GM21825 (cell line): Measurements from ENCODE around the gene OR5D16.
"Not testable (repeated sequence)": the region's sequence is repeated elsewhere in the genome, so short reads cannot be mapped to it uniquely, and the experiment has no call there.

Experiments
- ATAC-seq: cut with Tn5 transposase; IDR thresholded peaks from one replicate; pipeline ENCODE4 v1.9.1; 2021; ENCODE audit warnings: mild to moderate bottlenecking, moderate library complexity; ENCODE audit not compliant: unreplicated experiment

The OR5D16 gene

GRCh38 chr11:55838452-55838851 is at the start of gene OR5D16:
Gene OR5D16, plus strand, starts transcription at chr11:55838752. Its CDS starts 0 bp downstream, at chr11:55838752.
- ATAC-seq: no peak

DNA sequence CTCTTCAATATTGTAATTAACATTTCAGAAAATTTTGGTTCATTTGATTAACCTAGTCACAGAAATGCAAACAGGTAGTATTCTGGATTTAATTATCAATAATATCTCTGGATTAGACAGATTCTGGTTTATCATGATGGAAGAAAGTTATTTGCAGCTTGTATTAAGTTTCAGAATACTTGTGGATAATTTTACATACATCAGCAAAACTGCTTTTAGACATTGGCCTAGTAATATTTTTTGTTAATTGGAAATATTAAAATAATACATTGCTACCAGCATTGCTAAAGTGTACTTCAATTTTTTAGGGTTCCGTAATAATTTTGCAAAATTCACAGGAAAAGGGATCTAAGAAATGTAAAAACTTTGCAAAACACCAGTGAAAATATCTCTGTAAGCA is 46.9 kb upstream of the OR5D16 start:
- ATAC-seq: no peak

DNA sequence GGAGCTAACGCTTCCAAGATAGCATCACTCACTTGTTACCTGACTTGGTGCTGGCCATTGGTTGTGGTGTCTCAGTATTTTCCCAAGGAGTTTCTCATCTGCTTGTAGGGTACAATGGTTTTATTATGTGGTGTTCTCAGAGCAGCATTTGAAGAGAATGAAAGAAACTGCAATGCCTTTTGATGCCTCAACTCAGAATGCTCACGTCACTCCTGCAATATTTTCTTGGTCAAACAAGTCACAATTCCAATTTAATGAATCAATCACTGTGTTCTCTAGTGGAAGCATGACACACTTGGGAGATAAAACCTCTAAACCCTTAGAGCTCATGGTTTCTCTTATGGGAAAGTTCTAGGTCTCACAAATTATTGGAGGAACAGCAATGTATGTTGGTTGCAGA is 45.2 kb upstream of the OR5D16 start:
- ATAC-seq: no peak

DNA sequence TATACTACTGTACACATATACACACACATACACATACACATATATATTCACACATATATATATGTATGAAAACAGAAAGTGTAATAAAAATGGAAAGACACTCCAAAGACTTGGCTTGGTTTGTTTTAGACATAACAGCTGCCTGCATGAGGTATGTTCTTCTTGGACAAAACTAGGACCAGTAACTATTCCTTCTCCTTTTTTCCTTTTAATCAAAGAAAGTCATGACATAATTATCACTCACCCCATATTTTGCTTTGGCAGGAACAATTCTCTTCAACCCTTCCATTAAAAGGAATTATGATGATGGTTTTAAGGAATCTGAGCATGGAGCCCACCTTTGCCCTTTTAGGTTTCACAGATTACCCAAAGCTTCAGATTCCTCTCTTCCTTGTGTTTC is 43.3 kb upstream of the OR5D16 start, which contains the start of gene OR5D14:
OR5D14 (plus strand) TSS at position 301 of the 400 bp plus-strand sequence; CDS start at position 301, 0 bp downstream.
- ATAC-seq: no peak

- no peak for ATAC-seq
Measured at GRCh38 chr11:55806248-55806647, 32.3 kb upstream of the OR5D16 start.

GRCh38 chr11:55811067-55811466 is 27.5 kb upstream of the OR5D16 start, which contains the start of gene OR5L1:
Gene OR5L1, plus strand, starts transcription at chr11:55811367. Its CDS starts 100 bp downstream, at chr11:55811467.
- ATAC-seq: no peak

- ATAC-seq: no peak
Measured at GRCh38 chr11:55819330-55819729, 19.2 kb upstream of the OR5D16 start, which contains the start of gene OR5D18. Gene OR5D18, plus strand, starts transcription at chr11:55819630. Its CDS starts 0 bp downstream, at chr11:55819630.

DNA sequence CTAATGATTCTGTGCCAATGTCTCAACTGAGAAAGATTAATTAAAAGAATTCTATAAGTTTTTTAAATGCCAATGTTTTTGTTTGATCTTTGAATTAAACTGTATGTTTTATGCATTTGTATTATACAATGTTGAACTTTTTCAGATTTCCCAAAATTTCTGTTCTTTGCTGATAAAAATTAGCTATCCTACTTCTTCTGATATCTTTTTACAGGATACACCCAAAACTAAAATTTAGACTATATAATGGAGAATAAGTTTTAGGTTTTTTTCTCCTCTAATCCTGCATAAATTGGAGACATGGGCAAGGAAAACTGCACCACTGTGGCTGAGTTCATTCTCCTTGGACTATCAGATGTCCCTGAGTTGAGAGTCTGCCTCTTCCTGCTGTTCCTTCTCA is 11.6 kb upstream of the OR5D16 start, which contains the start of gene OR5L2:
OR5L2 (plus strand) TSS at position 301 of the 400 bp plus-strand sequence; CDS start at position 301, 0 bp downstream.
- ATAC-seq: no peak

- no peak for ATAC-seq
Measured at GRCh38 chr11:55847453-55847852, 8.9 kb downstream of the OR5D16 start.

GRCh38 chr11:55849037-55849436 is 10.5 kb downstream of the OR5D16 start:
- no peak for ATAC-seq

GRCh38 chr11:55852141-55852540 is 13.6 kb downstream of the OR5D16 start:
- ATAC-seq: no peak

DNA sequence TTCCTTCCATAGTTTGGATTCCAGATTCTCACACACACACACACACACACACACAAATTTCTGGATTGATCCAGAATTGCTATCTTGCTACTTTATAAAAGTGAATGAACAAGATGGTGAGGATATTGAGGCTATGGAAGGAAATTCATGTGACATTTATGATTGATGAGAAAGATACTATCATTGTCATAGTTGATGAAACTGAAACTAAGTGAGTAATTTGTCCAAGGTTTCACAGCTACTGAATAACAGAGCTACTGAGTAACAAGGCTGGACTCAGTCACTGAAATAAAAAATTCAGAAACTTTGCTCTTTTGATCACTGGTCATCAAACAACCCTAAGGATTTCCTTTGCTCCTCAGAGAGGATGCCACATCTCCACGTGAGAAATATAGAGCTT is 16.2 kb downstream of the OR5D16 start:
- no peak for ATAC-seq

DNA sequence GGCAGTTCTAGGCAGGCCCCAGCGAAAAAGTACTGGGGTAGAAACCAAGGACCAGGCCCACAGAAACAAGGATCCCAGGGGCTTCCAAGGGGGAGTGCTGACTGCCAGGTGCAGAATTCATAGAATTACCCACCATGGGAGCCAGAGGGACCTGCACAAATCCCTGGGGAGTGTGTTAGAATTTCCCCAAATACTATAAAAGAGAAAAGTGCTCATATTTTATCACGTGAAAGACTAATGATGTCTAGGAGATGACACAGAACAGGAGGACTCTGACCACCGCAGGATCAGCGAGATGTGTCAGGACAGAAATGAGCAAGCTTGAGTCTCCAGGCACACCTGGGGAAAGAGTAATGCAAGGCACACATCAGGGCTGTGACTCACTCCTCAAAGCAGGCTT is 28.8 kb downstream of the OR5D16 start:
- not testable (repeated sequence) for ATAC-seq

DNA sequence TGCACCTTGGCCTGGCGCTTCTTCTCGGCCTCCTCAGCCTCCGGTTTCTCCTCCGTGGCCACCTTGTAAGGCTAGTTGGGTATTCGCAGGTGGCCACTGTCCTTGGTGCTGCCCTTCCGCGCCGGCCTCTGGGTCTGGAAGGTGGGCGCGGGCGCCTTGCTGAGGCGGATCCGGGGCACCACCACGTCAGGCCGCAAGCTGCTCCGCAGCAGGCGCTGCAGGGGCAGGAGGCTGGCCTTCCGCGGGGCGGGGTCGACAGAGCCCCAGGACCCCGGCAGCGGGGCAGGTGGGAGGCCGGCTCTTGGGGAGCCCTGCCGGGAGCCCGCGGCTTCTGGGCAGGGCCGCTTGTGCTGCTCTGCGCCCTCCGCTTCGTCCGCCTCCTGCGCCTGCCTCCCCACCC is 34.2 kb downstream of the OR5D16 start:
- ATAC-seq: not testable (repeated sequence)

GRCh38 chr11:55873146-55873545 is 34.6 kb downstream of the OR5D16 start:
- ATAC-seq: not testable (repeated sequence)

GRCh38 chr11:55882997-55883396 is 44.4 kb downstream of the OR5D16 start, which contains the start of gene TRIM51:
Gene TRIM51, plus strand, starts transcription at chr11:55883297. Its CDS starts 2,132 bp downstream, at chr11:55885429.
- ATAC-seq: not testable (repeated sequence)

DNA sequence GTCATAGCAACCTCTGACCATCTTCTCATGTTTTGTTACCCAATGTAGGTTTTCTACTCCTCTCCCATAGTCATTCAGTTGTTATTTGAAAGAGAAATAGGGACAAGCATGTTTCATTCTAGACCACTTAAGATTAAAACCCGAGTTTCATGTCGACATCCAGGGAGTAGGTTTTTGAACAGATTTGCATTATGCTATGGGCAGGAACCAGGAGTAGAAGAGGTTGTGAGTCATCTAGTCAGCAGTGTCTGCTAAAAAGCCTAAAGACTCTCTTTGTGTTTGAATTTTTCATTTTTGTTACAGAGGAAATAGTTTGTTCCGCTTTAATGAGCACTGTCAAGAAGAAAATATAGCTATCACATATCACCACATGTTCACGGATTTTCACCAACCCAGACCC is 46.4 kb downstream of the OR5D16 start:
- ATAC-seq: not testable (repeated sequence)

- not testable (repeated sequence) for ATAC-seq
Measured at GRCh38 chr11:55885481-55885880, 46.9 kb downstream of the OR5D16 start.
